SK-N-MC (cell line): ENCODE measurements around the gene CCDC50.

Experiments used
- EZH2 ChIP-seq: fragments of 200-600 bp; sonication (generic); IDR thresholded peaks from one replicate; pipeline ENCODE4 v1.6.1; 2017; ENCODE audit warnings: antibody characterized with exemption
- FOXP2 ChIP-seq: optimal IDR thresholded peaks from 2 replicates; pipeline ENCODE3; 2011; ENCODE audit warnings: mild to moderate bottlenecking, moderate library complexity; ENCODE audit not compliant: insufficient read depth; ENCODE audit errors: extremely low read length, control extremely low read depth
- POLR2AphosphoS5 ChIP-seq: IDR thresholded peaks from 2 replicates; pipeline ENCODE4 v1.6.1; 2012; ENCODE audit warnings: mild to moderate bottlenecking, low read depth, low read length, borderline replicate concordance

- TF ChIP-seq POLR2AphosphoS5, result no peak
- TF ChIP-seq EZH2, result no peak
- no peak for TF ChIP-seq FOXP2
Observed at GRCh38 chr3:191280882-191281281, 48.3 kb upstream of the CCDC50 start.
